Measurements from ENCODE around the gene TMEM101. TPM values are rescaled to one million over a fixed set of nuclear protein-coding genes. Genes with fewer than 3 reads are reported as not detected.
A peak's percentile ranks its signal among the peaks of the same experiment; 100 is the strongest.

The TMEM101 gene
- total RNA-seq, 1 donor from 2014 or later, result 52.4 TPM

DNA sequence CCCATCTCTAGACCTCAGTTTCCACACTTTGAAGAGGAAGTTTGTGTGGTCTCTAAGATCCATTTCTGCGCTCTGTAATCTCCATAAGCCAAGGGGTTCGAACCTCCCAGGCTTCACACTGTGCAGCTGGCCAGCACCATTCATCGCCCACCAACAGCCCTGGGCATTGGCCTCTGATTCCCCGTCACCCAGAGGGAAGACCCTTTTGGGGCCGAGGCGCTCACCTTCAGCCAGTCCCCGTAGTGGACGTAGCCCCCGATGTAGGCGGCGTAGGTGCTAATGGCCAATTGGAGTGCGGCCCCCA, 678 bp downstream of the TMEM101 start:
- Histone ChIP-seq H3K27me3 (ENCODE audit: control insufficient read depth, insufficient read depth, low read length) (no peaks in the 10 kb centered on the region), H3K4me3 (ENCODE audit: low read depth, low read length) (peak overlapping the region; percentile 93), H3K36me3 (ENCODE audit: control insufficient read depth, insufficient read depth, low read length) (no peaks in the 10 kb centered on the region)
- no peak for DNase-seq (ENCODE audit: low read depth)
- no peak for TF ChIP-seq CTCF (IDR thresholded peaks at IDR 0.05; ENCODE audit: insufficient read depth, low read length, poor library complexity, severe bottlenecking)

- Histone ChIP-seq H3K36me3 (ENCODE audit: control insufficient read depth, insufficient read depth, low read length) (no peaks in the 10 kb centered on the region), H3K27me3 (ENCODE audit: control insufficient read depth, insufficient read depth, low read length) (no peaks in the 10 kb centered on the region), H3K4me3 (ENCODE audit: low read depth, low read length) (no peak overlapping the region)
- TF ChIP-seq CTCF (IDR thresholded peaks at IDR 0.05; ENCODE audit: insufficient read depth, low read length, poor library complexity, severe bottlenecking), result no peak
- no peak for DNase-seq (ENCODE audit: low read depth)
These were observed 1.9 kb downstream of the TMEM101 start for GRCh38 chr17:44012874-44013273.

DNA sequence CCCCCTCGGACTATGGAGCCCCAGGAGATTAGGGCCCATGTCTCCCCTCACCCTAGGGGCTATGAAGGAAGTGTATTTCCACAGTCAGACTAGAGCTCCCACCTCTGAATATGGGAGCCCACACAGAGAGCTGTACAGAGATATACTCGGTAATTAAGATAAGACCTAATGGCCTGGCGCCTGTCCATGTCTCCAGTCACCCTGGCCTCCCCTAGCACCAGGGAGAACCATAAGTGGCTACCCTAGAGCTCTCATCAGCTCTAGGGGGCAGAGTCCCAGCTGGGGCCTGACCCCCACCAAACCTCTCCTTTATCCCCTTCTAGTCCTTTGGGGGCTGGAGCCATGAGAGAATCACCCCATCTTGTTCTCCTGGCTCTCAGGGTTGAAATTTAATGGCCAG, 2.4 kb downstream of the TMEM101 start:
- Histone ChIP-seq H3K27me3 (ENCODE audit: control insufficient read depth, insufficient read depth, low read length) (no peaks in the 10 kb centered on the region), H3K4me3 (ENCODE audit: low read depth, low read length) (no peak overlapping the region), H3K36me3 (ENCODE audit: control insufficient read depth, insufficient read depth, low read length) (no peaks in the 10 kb centered on the region)
- DNase-seq (ENCODE audit: low read depth), result no peak
- TF ChIP-seq CTCF (IDR thresholded peaks at IDR 0.05; ENCODE audit: insufficient read depth, low read length, poor library complexity, severe bottlenecking), result no peak

- Histone ChIP-seq H3K27me3 (ENCODE audit: control insufficient read depth, insufficient read depth, low read length) (no peaks in the 10 kb centered on the region), H3K4me3 (ENCODE audit: low read depth, low read length) (no peak overlapping the region), H3K36me3 (ENCODE audit: control insufficient read depth, insufficient read depth, low read length) (no peaks in the 10 kb centered on the region)
- no peak for DNase-seq (ENCODE audit: low read depth)
- TF ChIP-seq CTCF (IDR thresholded peaks at IDR 0.05; ENCODE audit: insufficient read depth, low read length, poor library complexity, severe bottlenecking), result no peak
These were observed 2.9 kb downstream of the TMEM101 start for GRCh38 chr17:44011876-44012275.

DNA sequence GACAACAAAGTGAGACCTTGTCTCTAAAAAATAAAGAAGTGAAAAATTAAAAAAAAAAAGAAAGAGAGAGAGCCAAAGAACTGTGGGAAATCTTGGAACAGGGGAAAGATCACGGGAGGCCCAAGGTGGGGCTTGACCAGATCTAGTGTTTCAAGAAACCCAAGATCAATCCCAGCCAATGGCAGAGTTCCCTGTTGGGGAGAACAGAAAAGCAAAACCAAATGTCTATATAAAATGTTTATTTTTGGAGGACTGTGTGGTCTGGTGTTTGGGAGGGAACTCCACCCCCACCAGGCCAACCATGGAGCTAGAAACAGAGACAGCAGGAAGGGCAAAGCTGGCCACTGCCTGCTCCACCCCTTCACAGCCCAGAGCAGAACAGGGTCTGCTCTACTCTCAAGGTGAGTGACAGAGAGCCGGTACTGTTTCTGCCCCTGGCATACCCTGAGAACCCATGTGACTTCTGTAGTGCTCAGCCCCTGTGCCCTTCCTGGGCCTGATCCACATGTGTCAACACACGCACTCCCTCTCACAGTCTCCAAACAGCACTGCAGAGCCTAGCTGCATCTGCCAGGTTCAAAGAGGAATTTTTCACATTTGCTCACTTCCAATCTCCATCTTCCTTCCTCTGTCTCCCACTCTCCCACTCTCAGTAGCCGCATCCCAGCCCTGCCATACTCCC, 3.7 kb downstream of the TMEM101 start:
- no peak for TF ChIP-seq CTCF (IDR thresholded peaks at IDR 0.05; ENCODE audit: insufficient read depth, low read length, poor library complexity, severe bottlenecking)
- H3K27me3 ChIP-seq (ENCODE audit: control insufficient read depth, insufficient read depth, low read length), result no peaks in the 10 kb centered on the region
- no peak for DNase-seq (ENCODE audit: low read depth)
- no peak overlapping the region for H3K4me3 ChIP-seq (ENCODE audit: low read depth, low read length)
- H3K36me3 ChIP-seq (ENCODE audit: control insufficient read depth, insufficient read depth, low read length), result no peaks in the 10 kb centered on the region

- Histone ChIP-seq H3K4me3 (ENCODE audit: low read depth, low read length) (no peak overlapping the region), H3K27me3 (ENCODE audit: control insufficient read depth, insufficient read depth, low read length) (no peaks in the 10 kb centered on the region), H3K36me3 (ENCODE audit: control insufficient read depth, insufficient read depth, low read length) (no peaks in the 10 kb centered on the region)
- DNase-seq (ENCODE audit: low read depth), result no peak
- no peak for TF ChIP-seq CTCF (IDR thresholded peaks at IDR 0.05; ENCODE audit: insufficient read depth, low read length, poor library complexity, severe bottlenecking)
These were observed 6.4 kb downstream of the TMEM101 start for GRCh38 chr17:44008205-44008909.
